Retinal pigment epithelial cell (primary cell): ENCODE results near the gene KRTAP10-7.
"Not testable (repeated sequence)": the region's sequence is repeated elsewhere in the genome, so short reads cannot be mapped to it uniquely, and the experiment has no call there.

ENCODE experiments used
- DNase-seq: peaks from one replicate; pipeline ENCODE4 v3.0.0-alpha.2; 2010; ENCODE audit warnings: low read depth
- H3K4me3 ChIP-seq: 2 replicates; pipeline ENCODE4 v1.5.1; 2011; ENCODE audit warnings: mild to moderate bottlenecking, low read length, control low read depth, moderate library complexity
- CTCF ChIP-seq: conservative IDR thresholded peaks from 2 replicates; pipeline ENCODE4 v1.5.1; 2011; ENCODE audit warnings: low read depth, low read length, control low read depth, inconsistent platforms

The KRTAP10-7 gene

GRCh38 chr21:44568261-44568660 is 32.1 kb upstream of the KRTAP10-7 start:
- no peak for DNase-seq
- TF ChIP-seq CTCF: no peak

GRCh38 chr21:44568667-44569556 is 31.5 kb upstream of the KRTAP10-7 start:
- H3K4me3 ChIP-seq: no peak overlapping the region
- DNase-seq: no peak
- no peak for TF ChIP-seq CTCF

More at GRCh38 chr21:44568261-44568660, 32.1 kb upstream of the KRTAP10-7 start:
- no peak overlapping the region for H3K4me3 ChIP-seq

- no peak for DNase-seq
- H3K4me3 ChIP-seq: no peak overlapping the region
- TF ChIP-seq CTCF: no peak
Measured at GRCh38 chr21:44569861-44570517, 30.4 kb upstream of the KRTAP10-7 start.

- TF ChIP-seq CTCF: no peak
- H3K4me3 ChIP-seq: no peak overlapping the region
- no peak for DNase-seq
Measured at GRCh38 chr21:44571296-44571695, 29.1 kb upstream of the KRTAP10-7 start.

GRCh38 chr21:44571844-44572782 is 28.3 kb upstream of the KRTAP10-7 start:
- DNase-seq: no peak
- TF ChIP-seq CTCF: no peak
- H3K4me3 ChIP-seq: no peak overlapping the region

- TF ChIP-seq CTCF: no peak
- no peak for DNase-seq
- H3K4me3 ChIP-seq: no peak overlapping the region
Measured at GRCh38 chr21:44572959-44573583, 27.3 kb upstream of the KRTAP10-7 start.

- DNase-seq, H3K4me3 ChIP-seq: not testable (repeated sequence)
Measured at GRCh38 chr21:44573630-44574456, 26.6 kb upstream of the KRTAP10-7 start, which contains the start of gene KRTAP10-4. KRTAP10-4 (plus strand) TSS chr21:44573729; CDS start chr21:44573759, 30 bp downstream.
